Measurements from ENCODE around the gene SAMMSON. TPM values are rescaled to one million over a fixed set of nuclear protein-coding genes. Genes with fewer than 3 reads are reported as not detected.

Gene SAMMSON
- total RNA-seq, 1 experiment from 2014 or later = not detected

GRCh38 chr3:69961706-69962439, 37.7 kb upstream of the SAMMSON start:
- no TSS peak for BruUV-seq (replicated peaks)
- Histone ChIP-seq H3K27me3 (replicated peaks; ENCODE audit: insufficient read depth, low read depth, low read length, poor library complexity) (no peaks in the 10 kb centered on the region), H3K36me3 (ENCODE audit: insufficient read depth, low read length, poor library complexity, severe bottlenecking) (no peaks in the 10 kb centered on the region), H3K4me1 (ENCODE audit: insufficient read depth, low read length, poor library complexity, severe bottlenecking) (no peaks in the 10 kb centered on the region), H3K9me3 (ENCODE audit: low read depth, low read length, poor library complexity, severe bottlenecking) (no peaks in the 10 kb centered on the region), H3K27ac (ENCODE audit: low read depth, low read length, poor library complexity, severe bottlenecking) (no peak overlapping the region), H3K4me3 (ENCODE audit: low read depth, low read length, poor library complexity, severe bottlenecking) (no peak overlapping the region)
- TF ChIP-seq CTCF (conservative IDR thresholded peaks at IDR 0.05; ENCODE audit: low read depth, low read length) = no peak
- TF ChIP-seq EZH2 (IDR thresholded peaks at IDR 0.05; ENCODE audit: borderline replicate concordance, low read depth, low read length, poor library complexity, severe bottlenecking) = no peak
- intact Hi-C loops (cut with micrococcal nuclease; ENCODE audit: unreplicated experiment) = no loop called here
- CTCF ChIA-PET = no interaction called here
- POLR2A ChIA-PET (ENCODE audit: low non-redundant PET) = no interaction called here
- DNase-seq (ENCODE audit: low spot score) = no peak

- TF ChIP-seq EZH2 (IDR thresholded peaks at IDR 0.05; ENCODE audit: borderline replicate concordance, low read depth, low read length, poor library complexity, severe bottlenecking) (no peak), CTCF (conservative IDR thresholded peaks at IDR 0.05; ENCODE audit: low read depth, low read length) (no peak)
- CTCF ChIA-PET = no interaction called here
- DNase-seq (ENCODE audit: low spot score) = no peak
- H3K4me1 ChIP-seq (ENCODE audit: insufficient read depth, low read length, poor library complexity, severe bottlenecking) = no peaks in the 10 kb centered on the region
- no TSS peak for BruUV-seq (replicated peaks)
- POLR2A ChIA-PET (ENCODE audit: low non-redundant PET) = no interaction called here
- no peaks in the 10 kb centered on the region for H3K9me3 ChIP-seq (ENCODE audit: low read depth, low read length, poor library complexity, severe bottlenecking)
- intact Hi-C loops (cut with micrococcal nuclease; ENCODE audit: unreplicated experiment) = no loop called here
- no peak overlapping the region for H3K27ac ChIP-seq (ENCODE audit: low read depth, low read length, poor library complexity, severe bottlenecking)
- no peak overlapping the region for H3K4me3 ChIP-seq (ENCODE audit: low read depth, low read length, poor library complexity, severe bottlenecking)
- H3K27me3 ChIP-seq (replicated peaks; ENCODE audit: insufficient read depth, low read depth, low read length, poor library complexity) = no peaks in the 10 kb centered on the region
- H3K36me3 ChIP-seq (ENCODE audit: insufficient read depth, low read length, poor library complexity, severe bottlenecking) = no peaks in the 10 kb centered on the region
These were observed 35.9 kb upstream of the SAMMSON start for GRCh38 chr3:69963643-69964042.

- POLR2A ChIA-PET (ENCODE audit: low non-redundant PET) = no interaction called here
- CTCF ChIA-PET = no interaction called here
- intact Hi-C loops (cut with micrococcal nuclease; ENCODE audit: unreplicated experiment) = no loop called here
- no peak for DNase-seq (ENCODE audit: low spot score)
- Histone ChIP-seq H3K27me3 (replicated peaks; ENCODE audit: insufficient read depth, low read depth, low read length, poor library complexity) (no peaks in the 10 kb centered on the region), H3K9me3 (ENCODE audit: low read depth, low read length, poor library complexity, severe bottlenecking) (no peaks in the 10 kb centered on the region), H3K4me1 (ENCODE audit: insufficient read depth, low read length, poor library complexity, severe bottlenecking) (no peaks in the 10 kb centered on the region), H3K27ac (ENCODE audit: low read depth, low read length, poor library complexity, severe bottlenecking) (no peak overlapping the region), H3K36me3 (ENCODE audit: insufficient read depth, low read length, poor library complexity, severe bottlenecking) (no peaks in the 10 kb centered on the region), H3K4me3 (ENCODE audit: low read depth, low read length, poor library complexity, severe bottlenecking) (no peak overlapping the region)
- TF ChIP-seq EZH2 (IDR thresholded peaks at IDR 0.05; ENCODE audit: borderline replicate concordance, low read depth, low read length, poor library complexity, severe bottlenecking) = no peak
- no peak for TF ChIP-seq CTCF (conservative IDR thresholded peaks at IDR 0.05; ENCODE audit: low read depth, low read length)
- no TSS peak for BruUV-seq (replicated peaks)
These were observed 32.4 kb upstream of the SAMMSON start for GRCh38 chr3:69967156-69967555.

Data from A673 (cell line).